GM12878 (cell line): ENCODE data around the gene TEKT3. TPM values are rescaled to one million over a fixed set of nuclear protein-coding genes. Genes with fewer than 3 reads are reported as not detected.

Experiments used
- ATAC-seq: fragments of 200-7000 bp; cut with Tn5 transposase; 3 replicates; pipeline ENCODE4 v1.9.1; 2020; ENCODE audit warnings: mild to moderate bottlenecking, moderate library complexity
- BruUV-seq: library from RNA; stranded (reverse); fragments of 400-500 nt; replicated peaks from 2 replicates; lab custom pipeline; 2021; lab: Mats Ljungman, UMichigan
- CTCF ChIA-PET: fragments of 300-600 bp; sonication (Branson Sonifier 250); formaldehyde crosslinking; extraction: SDS; loops from one replicate; lab custom pipeline; 2021; ENCODE audit warnings: inconsistent platforms; lab: Yijun Ruan, JAX
- POLR2A ChIA-PET: fragments of 350-600 bp; formaldehyde crosslinking; extraction: SDS; loops from one replicate; lab custom pipeline; 2021; ENCODE audit warnings: inconsistent platforms; lab: Charles Lee
- RAD21 ChIA-PET: fragments of 300-600 bp; sonication (Branson Sonifier 250); formaldehyde crosslinking; loops from one replicate; lab custom pipeline; 2023; ENCODE audit warnings: antibody characterized with exemption; ENCODE audit not compliant: unreplicated experiment; lab: Charles Lee
- SMC1A ChIA-PET: fragments of 300-600 bp; sonication (Branson Sonifier 250); formaldehyde crosslinking; loops from one replicate; lab custom pipeline; 2023; ENCODE audit not compliant: unreplicated experiment, uncharacterized antibody; lab: Charles Lee
- DNase-seq: peaks from one replicate; pipeline ENCODE4 v3.0.0-alpha.2; 2011; ENCODE audit warnings: low read depth, low spot score
- FAIRE-seq: peaks from 3 replicates; lab custom pipeline; 2011; peaks lifted over from hg19 to GRCh38; lab: Jason Lieb, UNC
- H2AFZ ChIP-seq: 2 replicates; pipeline ENCODE4 v1.6.0; 2011; ENCODE audit warnings: low read depth, low read length, control low read depth; ENCODE audit not compliant: control insufficient read depth
- H3K27ac ChIP-seq: 2 replicates; pipeline ENCODE4 v1.5.1; 2011; ENCODE audit warnings: control low read depth; ENCODE audit not compliant: control insufficient read depth, insufficient read depth
- H3K27me3 ChIP-seq, 2 experiments: replicated peaks in 1 of 2; 2 replicates each; pipeline versions ENCODE4 v1.6.0 to v1.6.1; 2011; ENCODE audit warnings: low read length in 1 of 2; ENCODE audit not compliant: control insufficient read depth in 2 of 2, insufficient read depth in 2 of 2
- H3K36me3 ChIP-seq, 2 experiments: 2 replicates each; pipeline ENCODE4 v1.5.1; 2011; ENCODE audit warnings: low read length in 1 of 2; ENCODE audit not compliant: control insufficient read depth in 2 of 2, insufficient read depth in 2 of 2
- H3K4me1 ChIP-seq: 2 replicates; pipeline ENCODE4 v1.6.1; 2011; ENCODE audit warnings: mild to moderate bottlenecking, low read length, moderate library complexity, mixed read lengths; ENCODE audit not compliant: control insufficient read depth, insufficient read depth
- H3K4me2 ChIP-seq: 2 replicates; pipeline ENCODE4 v1.6.0; 2011; ENCODE audit warnings: control low read depth; ENCODE audit not compliant: control insufficient read depth, insufficient read depth
- H3K4me3 ChIP-seq: fragments of 200-600 bp; sonication (generic); 2 replicates; pipeline ENCODE4 v1.5.1; 2016
- H3K79me2 ChIP-seq: 2 replicates; pipeline ENCODE4 v1.6.0; 2011; ENCODE audit warnings: low read length; ENCODE audit not compliant: control insufficient read depth, insufficient read depth
- H3K9ac ChIP-seq: 2 replicates; pipeline ENCODE4 v1.8.0; 2011; ENCODE audit warnings: low read length, control low read depth, mixed read lengths; ENCODE audit not compliant: control insufficient read depth, insufficient read depth
- H3K9me3 ChIP-seq: replicated peaks from 3 replicates; pipeline ENCODE4 v1.5.1; 2011; ENCODE audit warnings: mild to moderate bottlenecking, low read length; ENCODE audit not compliant: control insufficient read depth, insufficient read depth
- H4K20me1 ChIP-seq: 2 replicates; pipeline ENCODE4 v1.6.0; 2011; ENCODE audit not compliant: control insufficient read depth, insufficient read depth
- ASH2L ChIP-seq: fragments of 300-600, 200-600 bp; sonication (generic); IDR thresholded peaks from 2 replicates; pipeline ENCODE4 v1.6.1; 2017; ENCODE audit warnings: low read depth, mild to moderate bottlenecking, borderline replicate concordance
- BCLAF1 ChIP-seq: fragments of 450-650 bp; IDR thresholded peaks from 2 replicates; pipeline ENCODE4 v1.6.1; 2017; ENCODE audit warnings: antibody characterized with exemption, mild to moderate bottlenecking, moderate library complexity
- BRCA1 ChIP-seq: IDR thresholded peaks from 2 replicates; pipeline ENCODE4 v1.6.1; 2011; ENCODE audit warnings: low read depth, low read length, improper control_type of control experiment
- CHD2 ChIP-seq: IDR thresholded peaks from 2 replicates; pipeline ENCODE4 v1.6.1; 2011; ENCODE audit warnings: low read depth, low read length, improper control_type of control experiment, borderline replicate concordance
- EZH2 ChIP-seq: IDR thresholded peaks from 2 replicates; pipeline ENCODE4 v1.6.1; 2012; ENCODE audit warnings: low read depth, mild to moderate bottlenecking, control low read depth, inconsistent platforms, low read length, borderline replicate concordance; ENCODE audit not compliant: control insufficient read depth
- NBN ChIP-seq: fragments of 450-650 bp; IDR thresholded peaks from 2 replicates; pipeline ENCODE4 v1.6.1; 2016
- NFXL1 ChIP-seq: fragments of 450-650 bp; IDR thresholded peaks from 2 replicates; pipeline ENCODE4 v1.6.1; 2017; ENCODE audit warnings: antibody characterized with exemption, mild to moderate bottlenecking, borderline replicate concordance
- PBX3 ChIP-seq: IDR thresholded peaks from 2 replicates; pipeline ENCODE4 v1.6.1; 2011; ENCODE audit warnings: mild to moderate bottlenecking, low read depth, low read length, moderate library complexity; ENCODE audit not compliant: insufficient replicate concordance
- SKIL ChIP-seq: fragments of 450-650 bp; IDR thresholded peaks from 2 replicates; pipeline ENCODE4 v1.6.1; 2017; ENCODE audit warnings: mild to moderate bottlenecking, low read depth, inconsistent platforms; ENCODE audit not compliant: poor library complexity, severe bottlenecking
- ZNF217 ChIP-seq: fragments of 450-650 bp; IDR thresholded peaks from 2 replicates; pipeline ENCODE4 v1.6.1; 2017; ENCODE audit warnings: antibody characterized with exemption, mild to moderate bottlenecking
- WGBS: methylation state at CpG from one replicate; pipeline ENCODE4 v1.1.6; 2016; ENCODE audit warnings: low lambda C conversion rate; ENCODE audit not compliant: insufficient replicate concordance, insufficient coverage; ENCODE audit errors: missing lambda C conversion rate; 5-methylcytosine and 5-hydroxymethylcytosine counted together
- in situ Hi-C: fragments of 300-500 bp; cut with MboI; formaldehyde crosslinking; loops from 9 replicates; pipeline ENCODE4 v1.14.3; 2018; ENCODE audit warnings: mixed read lengths
- intact Hi-C: fragments of 100-400 bp; cut with micrococcal nuclease; formaldehyde crosslinking; loops from one replicate; pipeline ENCODE4 v1.14.2; 2022; ENCODE audit not compliant: unreplicated experiment
- polyA plus RNA-seq, 11 experiments: library from polyadenylated mRNA; depleted of rRNA in 4 of 11; unstranded in 6 of 11; stranded (reverse) in 5 of 11; fragments of >200 nt; fragmentation: Nextera tagmentation in 4 of 11; fragmentation: Illumina TruSeq in 1 of 11; extraction: Ambion mirVana in 4 of 11; extraction: Trizol in 1 of 11; gene quantifications; 1 replicate in 1 of 11; 2 replicates in 10 of 11; pipeline versions ENCODE4 v1.2.1 to v1.2.3, GENCODE V29; 2011 to 2016; ENCODE audit warnings: inconsistent platforms in 2 of 11, missing spikeins in 2 of 11, low read depth in 1 of 11
- total RNA-seq, 4 experiments: library from RNA; depleted of rRNA in 3 of 4; stranded (reverse); fragments of >200 nt in 3 of 4; fragmentation: Illumina TruSeq in 1 of 4; extraction: Trizol in 1 of 4; gene quantifications; 2 replicates each; pipeline versions ENCODE4 v1.2.1 to v1.2.3, GENCODE V29; 2013 to 2021

Gene TEKT3
- total and polyA plus RNA-seq, 10 of the 15 experiments (the other 5 are each of a cell fraction or from before 2014, with no cell fraction given) = 0.15 TPM; not detected in 9

DNA sequence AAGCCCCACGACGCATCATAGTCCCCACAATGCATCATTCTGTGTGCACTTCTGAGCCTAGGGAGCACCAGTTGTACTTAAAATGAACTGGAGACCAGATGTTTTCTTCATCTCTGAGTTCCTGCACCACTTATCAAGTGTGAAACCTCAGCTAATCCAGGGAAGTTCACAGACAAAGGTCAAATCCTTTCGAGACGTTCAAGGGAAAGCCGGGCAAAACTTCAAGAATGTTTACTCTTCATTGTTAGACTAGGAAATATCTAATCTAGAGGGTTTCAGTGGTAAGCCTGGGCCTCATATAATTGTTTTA, 71.7 kb downstream of the TEKT3 start:
- in situ Hi-C loops (loop anchor here (25.0 kb wide), 1 partner anchor 718 kb away; the partner anchor contains the start of genes TTC19 and ZSWIM7), intact Hi-C loops (no loop called here)
- Histone ChIP-seq H3K4me3 (no peak overlapping the region), H3K27me3 (no peaks in the 10 kb centered on the region), H3K9me3 (no peaks in the 10 kb centered on the region), H3K9ac (no peak overlapping the region), H3K4me2 (no peak overlapping the region), H3K4me1 (no peaks in the 10 kb centered on the region), H2AFZ (no peak overlapping the region), H3K27ac (no peak overlapping the region), H4K20me1 (no peaks in the 10 kb centered on the region), H3K36me3 (no peaks in the 10 kb centered on the region), H3K79me2 (no peaks in the 10 kb centered on the region)
- ChIA-PET CTCF (no interaction called here), SMC1A (no interaction called here), POLR2A (no interaction called here), RAD21 (no interaction called here)
- no peak for DNase-seq
- 37% methylated on average over 5 of the region's 5 CpGs for WGBS
- no TSS peak for BruUV-seq
- TF ChIP-seq NFXL1 = no peak
- no peak for ATAC-seq
- FAIRE-seq = no peak

GRCh38 chr17:15269087-15269779, 72.2 kb downstream of the TEKT3 start:
- H3K4me3 ChIP-seq = no peak overlapping the region
- ChIA-PET RAD21 (no interaction called here), SMC1A (no interaction called here), CTCF (interaction anchor here (0.7 kb wide), 1 partner anchor 25 kb away, joined by 3 read pairs; no protein-coding TSS in a partner anchor), POLR2A (no interaction called here)
- TF ChIP-seq CHD2 = no peak
- TF ChIP-seq PBX3 = no peak
- no peak for TF ChIP-seq SKIL
- no peak for TF ChIP-seq BRCA1
- no peak for TF ChIP-seq EZH2
- no peak for TF ChIP-seq ZNF217
- no peak for TF ChIP-seq BCLAF1
- no peak for TF ChIP-seq ASH2L
- no peak for TF ChIP-seq NBN
- no peak overlapping the region for H3K27ac ChIP-seq
- no peaks in the 10 kb centered on the region for H3K79me2 ChIP-seq
- H3K4me2 ChIP-seq = no peak overlapping the region
- no peaks in the 10 kb centered on the region for H4K20me1 ChIP-seq
- no peak overlapping the region for H2AFZ ChIP-seq
- H3K4me1 ChIP-seq = no peaks in the 10 kb centered on the region
- DNase-seq (no peak), FAIRE-seq (no peak), ATAC-seq (no peak)
- WGBS = 8% methylated on average over 7 of the region's 7 CpGs
- H3K27me3 ChIP-seq = no peaks in the 10 kb centered on the region
- H3K9me3 ChIP-seq = no peaks in the 10 kb centered on the region
- in situ Hi-C loops (loop anchor here (25.0 kb wide), 1 partner anchor 718 kb away; the partner anchor contains the start of genes TTC19 and ZSWIM7), intact Hi-C loops (no loop called here)
- H3K36me3 ChIP-seq = no peaks in the 10 kb centered on the region
- no peak overlapping the region for H3K9ac ChIP-seq
- BruUV-seq = no TSS peak
